RWPE2 (cell line): ENCODE data around the gene GSN.

ENCODE experiments used
- ATAC-seq: fragments of 200-7000 bp; cut with Tn5 transposase; 3 replicates; pipeline ENCODE4 v1.9.1; 2021; ENCODE audit warnings: low read depth
- DNase-seq: peaks from one replicate; pipeline ENCODE4 v3.0.0-alpha.2; 2020; ENCODE audit warnings: low spot score
- H3K27ac ChIP-seq: fragments of 450-650 bp; 2 replicates; pipeline ENCODE4 v1.5.1; 2017; ENCODE audit warnings: mild to moderate bottlenecking; ENCODE audit not compliant: poor library complexity, severe bottlenecking
- H3K27me3 ChIP-seq: fragments of 250-450 bp; sonication (Bioruptor Pico); 2 replicates; pipeline ENCODE4 v1.5.1; 2021; ENCODE audit warnings: mild to moderate bottlenecking, moderate library complexity; ENCODE audit not compliant: insufficient read depth, poor library complexity, severe bottlenecking
- H3K36me3 ChIP-seq: fragments of 250-450 bp; sonication (Bioruptor Pico); 2 replicates; pipeline ENCODE4 v1.5.1; 2020; ENCODE audit warnings: low read depth, mild to moderate bottlenecking, moderate library complexity
- H3K4me1 ChIP-seq: fragments of 250-450 bp; sonication (Bioruptor Pico); 2 replicates; pipeline ENCODE4 v1.5.1; 2021; ENCODE audit warnings: mild to moderate bottlenecking, moderate library complexity; ENCODE audit not compliant: insufficient read depth, poor library complexity, severe bottlenecking
- H3K4me3 ChIP-seq: fragments of 250-450 bp; sonication (Bioruptor Pico); 2 replicates; pipeline ENCODE4 v1.5.1; 2021; ENCODE audit warnings: mild to moderate bottlenecking, moderate library complexity; ENCODE audit not compliant: severe bottlenecking
- H3K9me3 ChIP-seq: fragments of 250-450 bp; sonication (Bioruptor Pico); 2 replicates; pipeline ENCODE4 v1.5.1; 2021; ENCODE audit warnings: mild to moderate bottlenecking, moderate library complexity; ENCODE audit not compliant: severe bottlenecking
- CTCF ChIP-seq: fragments of 450-650 bp; IDR thresholded peaks from one replicate; pipeline ENCODE4 v1.5.1; 2017; ENCODE audit warnings: mild to moderate bottlenecking, moderate library complexity; ENCODE audit not compliant: poor library complexity, severe bottlenecking

Gene GSN

GRCh38 chr9:121280715-121281613, 13.0 kb downstream of the GSN start:
- no peak; the same call in 2 of the 3 replicates for ATAC-seq
- Histone ChIP-seq H3K36me3 (0 out of 2 replicates have a peak, but pooled peaks cover 6% of the 10 kb centered on the region), H3K27me3 (no peaks in the 10 kb centered on the region), H3K9me3 (no peaks in the 10 kb centered on the region), H3K27ac (peak overlapping the region; percentile 93), H3K4me1 (peaks cover 55% of the 10 kb centered on the region), H3K4me3 (no peak overlapping the region)
- TF ChIP-seq CTCF = no peak
- no peak for DNase-seq

- H3K27ac ChIP-seq = peak overlapping the region; percentile 93
- H3K27me3 ChIP-seq = no peaks in the 10 kb centered on the region
- 0 out of 2 replicates have a peak, but pooled peaks cover 6% of the 10 kb centered on the region for H3K36me3 ChIP-seq
- peak; percentile 14 for TF ChIP-seq CTCF
- H3K9me3 ChIP-seq = no peaks in the 10 kb centered on the region
- DNase-seq (peak; percentile 95), ATAC-seq (peak; percentile 53)
- H3K4me3 ChIP-seq = no peak overlapping the region
- peaks cover 63% of the 10 kb centered on the region for H3K4me1 ChIP-seq
These were observed 13.8 kb downstream of the GSN start for GRCh38 chr9:121281614-121282276.

- no peak for TF ChIP-seq CTCF
- DNase-seq (no peak), ATAC-seq (no peak)
- Histone ChIP-seq H3K36me3 (0 out of 2 replicates have a peak, but pooled peaks cover 6% of the 10 kb centered on the region), H3K4me1 (peaks cover 63% of the 10 kb centered on the region), H3K4me3 (no peak overlapping the region), H3K27ac (peak overlapping the region; percentile 93), H3K27me3 (no peaks in the 10 kb centered on the region), H3K9me3 (no peaks in the 10 kb centered on the region)
These were observed 14.5 kb downstream of the GSN start for GRCh38 chr9:121282277-121283079.

GRCh38 chr9:121283080-121283398, 15.1 kb downstream of the GSN start:
- H3K27ac ChIP-seq = peak overlapping the region; percentile 93
- H3K27me3 ChIP-seq = no peaks in the 10 kb centered on the region
- peaks cover 63% of the 10 kb centered on the region for H3K4me1 ChIP-seq
- no peaks in the 10 kb centered on the region for H3K9me3 ChIP-seq
- peaks cover 6% of the 10 kb centered on the region; the same call in 1 of the 2 replicates for H3K36me3 ChIP-seq
- no peak for DNase-seq
- no peak overlapping the region for H3K4me3 ChIP-seq
- no peak for ATAC-seq
- TF ChIP-seq CTCF = no peak
